GM12874 (cell line): Measurements from ENCODE around the gene LYPD5.

Source experiments
- CTCF ChIP-seq: IDR thresholded peaks from 2 replicates; pipeline ENCODE4 v1.5.1; 2011; ENCODE audit warnings: low read depth, mild to moderate bottlenecking, control low read depth, low read length, moderate library complexity; ENCODE audit not compliant: insufficient read depth

LYPD5 gene

DNA sequence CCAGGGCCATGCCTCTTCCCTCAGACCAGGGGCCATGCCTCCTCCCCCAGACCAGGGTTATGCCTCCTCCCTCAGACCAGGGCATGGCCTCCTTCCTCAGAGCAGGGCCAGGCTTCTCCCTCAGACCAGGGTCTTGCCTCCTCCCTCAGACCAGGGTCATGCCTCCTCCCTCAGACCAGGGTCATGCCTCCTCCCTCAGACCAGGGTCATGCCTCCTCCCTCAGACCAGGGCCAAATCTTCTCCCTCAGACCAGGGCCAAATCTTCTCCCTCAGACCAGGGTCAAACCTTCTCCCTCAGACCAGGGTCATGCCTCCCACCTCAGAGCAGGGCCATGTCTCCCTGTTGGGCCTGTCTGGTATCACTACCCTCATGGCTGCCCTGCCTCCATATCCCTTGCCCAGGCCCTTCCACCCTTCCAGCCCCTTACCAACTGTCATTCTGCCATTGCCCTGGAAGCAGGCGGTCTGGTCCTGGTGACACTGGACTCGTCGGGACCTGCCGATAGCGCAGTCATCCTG is 4.2 kb downstream of the LYPD5 start:
- no peak for TF ChIP-seq CTCF

DNA sequence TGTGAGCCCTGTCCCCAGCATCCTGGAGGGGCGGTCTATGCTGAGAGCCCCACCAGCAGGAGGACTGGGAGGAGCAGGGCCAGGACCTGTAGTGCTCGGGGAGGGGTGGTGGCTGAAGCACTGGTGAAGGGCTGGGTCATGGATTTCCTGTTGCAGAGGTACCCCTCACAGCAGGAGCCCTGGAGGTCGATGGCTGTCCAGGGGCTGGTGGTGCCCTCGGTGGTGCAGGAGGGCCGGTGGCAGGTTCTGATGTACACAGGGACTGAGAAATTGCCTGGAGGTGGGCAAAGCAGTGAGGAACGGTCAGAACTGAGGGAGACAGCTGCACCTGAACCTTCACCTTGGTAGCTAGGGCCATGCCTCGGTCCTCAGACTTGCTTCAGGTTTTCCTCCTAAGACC is 4.7 kb downstream of the LYPD5 start:
- no peak for TF ChIP-seq CTCF

DNA sequence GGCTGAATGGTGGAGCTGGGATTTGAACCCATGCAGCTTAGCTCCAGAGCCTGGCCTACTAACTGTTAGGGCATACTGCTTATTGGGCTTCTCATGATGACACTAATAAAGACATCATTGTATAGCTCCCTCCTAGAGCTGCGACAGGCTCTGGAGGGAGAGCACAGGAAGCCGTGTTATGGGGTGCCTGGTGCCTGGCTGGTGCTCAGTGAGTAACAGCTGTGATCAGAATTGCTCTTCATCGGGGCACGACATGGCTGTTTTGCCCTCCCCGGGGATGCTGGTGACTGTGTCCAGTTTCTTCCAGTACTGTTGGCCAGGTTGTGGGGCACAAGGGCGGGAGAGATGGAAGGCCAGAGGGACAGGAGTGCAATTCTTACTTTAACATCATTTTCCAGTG is 5.1 kb downstream of the LYPD5 start:
- TF ChIP-seq CTCF = no peak

- TF ChIP-seq CTCF = no peak
These were observed 11.7 kb downstream of the LYPD5 start for GRCh38 chr19:43790587-43790986.

- no peak for TF ChIP-seq CTCF
These were observed 13.2 kb downstream of the LYPD5 start for GRCh38 chr19:43789029-43789428.

- no peak for TF ChIP-seq CTCF
These were observed 15.6 kb downstream of the LYPD5 start for GRCh38 chr19:43786665-43787064.

- TF ChIP-seq CTCF = peak; percentile 99
These were observed 17.1 kb downstream of the LYPD5 start for GRCh38 chr19:43784981-43785808.
